ENCODE measurements around the gene MUC5AC.

DNA sequence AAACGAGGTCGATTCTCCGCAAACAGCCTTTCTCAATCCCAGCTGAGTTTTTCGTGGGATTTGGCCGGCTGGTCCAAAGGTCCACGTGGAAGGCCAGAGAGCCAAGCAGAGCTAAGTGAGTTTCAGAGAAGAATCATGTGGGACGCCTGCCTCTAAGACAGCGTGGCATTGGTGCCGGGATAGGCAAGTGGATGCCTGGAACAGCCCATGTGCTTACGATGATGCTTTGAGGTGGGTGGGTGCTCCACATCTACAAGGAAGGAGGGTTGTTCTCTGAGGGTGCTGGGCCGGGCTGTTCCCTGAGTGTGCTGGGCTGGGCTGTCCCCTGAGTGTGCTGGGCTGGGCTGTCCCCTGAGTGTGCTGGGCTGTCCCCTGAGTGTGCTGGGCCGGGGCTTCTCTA lies 41.6 kb upstream of the MUC5AC start:
- TF ChIP-seq EZH2 (IDR thresholded peaks at IDR 0.05; ENCODE audit: insufficient read depth, poor library complexity, severe bottlenecking) (no peak), EZH2phosphoT487 (IDR thresholded peaks at IDR 0.05; ENCODE audit: insufficient read depth, low read depth) (no peak)

Measured in GM23248 (cell line).